ENCODE results near the gene ARHGDIA.
A peak's percentile ranks its signal among the peaks of the same experiment; 100 is the strongest.

ARHGDIA gene

DNA sequence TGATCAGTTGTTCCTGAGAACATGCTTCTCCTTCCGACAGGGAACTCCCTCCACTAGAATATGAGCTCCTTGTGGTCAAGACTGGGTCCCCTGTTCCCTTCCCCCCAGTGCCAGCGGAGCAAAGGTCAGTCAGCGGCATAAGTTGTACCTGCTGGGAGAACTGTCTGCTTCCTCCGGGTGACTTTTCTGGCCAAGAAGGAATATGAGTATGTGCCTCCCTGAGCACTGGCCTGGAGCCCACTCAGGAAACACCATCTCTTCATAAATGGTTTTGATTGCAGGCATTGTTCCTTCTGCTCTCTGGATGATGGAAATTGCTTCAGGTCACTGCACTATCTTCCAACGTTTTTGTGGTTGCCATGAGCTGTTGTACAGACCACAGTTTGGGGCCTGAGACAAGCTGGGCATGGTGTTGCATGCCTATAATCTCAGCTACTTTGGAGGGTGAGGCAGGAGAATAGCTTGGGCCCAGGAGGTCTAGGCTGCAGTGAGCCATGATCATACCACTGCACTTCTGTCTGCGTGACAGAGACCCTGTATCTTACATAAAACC, 7.9 kb downstream of the ARHGDIA start:
- DNase-seq: no peak

DNA sequence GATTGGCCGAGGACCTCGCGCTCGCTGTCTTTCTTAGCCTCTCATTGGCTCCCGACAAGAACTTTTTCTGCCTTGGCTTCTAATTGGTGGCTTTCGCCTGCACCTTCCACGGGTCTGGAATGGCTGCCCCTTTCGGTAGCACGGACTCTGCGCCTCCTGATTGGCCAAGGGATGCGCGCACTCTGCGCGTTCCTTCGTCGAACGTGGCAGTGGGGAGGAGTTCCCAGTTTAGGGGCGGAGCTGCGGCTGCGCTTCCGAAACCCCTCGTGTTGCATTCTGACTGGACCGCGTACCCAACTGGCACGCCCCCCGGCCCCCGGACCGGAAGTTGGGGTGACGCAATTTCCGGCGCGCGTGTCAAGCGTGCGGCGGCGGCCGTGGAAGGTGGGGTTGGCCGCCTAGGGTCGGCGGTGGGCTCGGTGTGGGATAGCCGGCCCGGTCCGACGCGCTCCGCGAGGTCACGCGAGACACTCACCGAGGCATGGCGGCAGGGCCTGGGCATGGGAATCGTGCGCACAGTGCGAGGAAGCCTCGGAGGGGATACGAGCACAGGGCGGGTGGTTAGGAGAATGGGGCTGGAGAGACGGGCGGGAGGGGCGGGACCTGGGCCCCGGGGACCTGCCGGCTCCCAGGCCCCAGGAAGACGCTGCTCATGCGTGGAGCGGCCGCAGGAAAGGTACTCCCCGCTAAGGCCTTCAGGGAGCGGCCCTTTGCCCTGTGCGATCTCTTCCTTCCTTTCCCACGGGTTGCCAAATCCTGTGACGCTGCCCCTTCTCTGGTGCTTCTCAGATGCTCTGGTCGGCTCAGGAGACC, 10.2 kb downstream of the ARHGDIA start:
- peak; percentile 100 for DNase-seq

DNA sequence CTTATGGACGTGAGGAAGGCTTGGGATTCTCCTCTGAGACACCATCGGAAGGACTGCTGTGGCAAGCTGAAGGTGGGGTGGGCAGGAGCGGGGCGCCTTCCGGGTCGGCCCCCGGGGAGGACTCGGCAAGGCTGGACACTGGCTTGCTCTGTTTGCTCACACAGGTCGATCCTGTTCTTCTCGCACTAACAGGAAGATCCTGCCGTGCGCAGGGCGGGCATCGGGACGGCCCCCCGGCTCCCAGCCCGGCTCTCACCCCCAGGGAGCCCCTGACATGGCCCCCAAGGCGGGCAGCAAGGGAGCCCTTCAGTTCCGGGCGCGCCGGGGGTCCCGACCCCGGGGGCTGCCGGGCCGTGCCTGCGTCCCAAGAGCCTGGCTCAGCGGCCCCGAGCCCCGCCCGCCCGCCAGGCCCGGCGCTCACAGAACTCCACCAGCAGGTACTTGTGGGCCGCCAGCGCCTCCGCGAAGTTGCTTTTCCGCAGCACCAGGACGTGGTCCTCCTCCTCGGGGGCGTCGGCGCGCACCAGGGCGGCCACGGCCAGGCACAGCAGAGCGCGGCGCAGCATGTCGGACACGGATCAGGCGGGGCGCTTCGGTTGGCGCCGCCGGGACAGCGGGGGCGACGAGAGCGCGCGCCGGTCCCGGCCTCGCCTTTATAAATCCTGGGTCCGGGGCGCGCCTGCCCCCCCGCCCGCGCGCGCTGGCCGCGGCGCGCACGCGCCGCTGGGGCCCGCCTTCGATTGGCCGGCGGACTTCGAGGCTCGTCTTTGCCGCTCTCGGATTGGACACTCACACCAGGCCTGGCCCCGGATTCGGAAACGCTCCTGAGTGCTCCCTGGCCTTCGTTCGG, 11.0 kb downstream of the ARHGDIA start, which contains the start of gene P4HB:
P4HB (minus strand) TSS at position 630 of the 850 bp plus-strand sequence; CDS start at position 566, 64 bp downstream.
- DNase-seq: no peak

DNA sequence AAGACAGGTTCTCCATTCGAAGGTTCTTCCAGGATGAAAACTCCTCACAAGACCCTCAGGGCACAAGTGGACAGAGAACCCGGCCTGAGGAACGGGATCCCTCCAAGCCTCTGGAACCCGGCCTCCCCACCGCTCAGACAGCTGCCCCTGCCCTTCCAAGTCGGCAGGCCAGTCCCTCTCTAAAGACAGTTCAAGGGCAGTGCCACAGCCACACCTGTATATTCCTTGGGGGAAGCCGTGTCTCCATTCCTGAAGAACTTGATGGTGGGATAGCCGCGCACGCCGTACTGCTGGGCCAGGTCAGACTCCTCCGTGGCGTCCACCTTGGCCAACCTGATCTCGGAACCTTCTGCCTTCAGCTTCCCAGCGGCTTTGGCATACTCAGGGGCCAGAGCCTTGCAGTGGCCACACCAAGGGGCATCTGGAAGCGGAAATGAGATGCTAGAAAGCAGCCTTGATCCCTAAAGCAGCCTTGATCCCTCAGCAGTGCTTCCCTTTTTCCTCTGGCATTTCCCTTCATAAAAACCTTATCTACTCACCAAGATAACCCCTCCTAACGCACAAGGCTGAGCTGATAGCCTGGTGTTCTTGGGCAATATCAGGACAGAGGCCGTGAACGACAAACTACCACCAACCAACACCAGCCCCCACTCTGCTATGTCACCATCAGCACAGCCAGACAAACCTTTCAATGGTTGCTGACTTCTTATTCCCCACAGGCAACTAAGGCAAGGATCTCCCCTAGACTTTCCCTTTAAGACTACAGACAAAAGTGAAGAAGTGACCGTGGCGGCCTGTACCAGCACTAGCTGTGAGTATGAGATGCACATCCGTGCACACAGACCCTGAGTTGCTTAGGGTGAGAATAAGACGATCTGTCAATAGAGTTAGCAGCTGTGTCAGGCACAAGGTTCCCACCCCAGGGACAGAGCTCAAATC, 11.9 kb downstream of the ARHGDIA start:
- no peak for DNase-seq

DNA sequence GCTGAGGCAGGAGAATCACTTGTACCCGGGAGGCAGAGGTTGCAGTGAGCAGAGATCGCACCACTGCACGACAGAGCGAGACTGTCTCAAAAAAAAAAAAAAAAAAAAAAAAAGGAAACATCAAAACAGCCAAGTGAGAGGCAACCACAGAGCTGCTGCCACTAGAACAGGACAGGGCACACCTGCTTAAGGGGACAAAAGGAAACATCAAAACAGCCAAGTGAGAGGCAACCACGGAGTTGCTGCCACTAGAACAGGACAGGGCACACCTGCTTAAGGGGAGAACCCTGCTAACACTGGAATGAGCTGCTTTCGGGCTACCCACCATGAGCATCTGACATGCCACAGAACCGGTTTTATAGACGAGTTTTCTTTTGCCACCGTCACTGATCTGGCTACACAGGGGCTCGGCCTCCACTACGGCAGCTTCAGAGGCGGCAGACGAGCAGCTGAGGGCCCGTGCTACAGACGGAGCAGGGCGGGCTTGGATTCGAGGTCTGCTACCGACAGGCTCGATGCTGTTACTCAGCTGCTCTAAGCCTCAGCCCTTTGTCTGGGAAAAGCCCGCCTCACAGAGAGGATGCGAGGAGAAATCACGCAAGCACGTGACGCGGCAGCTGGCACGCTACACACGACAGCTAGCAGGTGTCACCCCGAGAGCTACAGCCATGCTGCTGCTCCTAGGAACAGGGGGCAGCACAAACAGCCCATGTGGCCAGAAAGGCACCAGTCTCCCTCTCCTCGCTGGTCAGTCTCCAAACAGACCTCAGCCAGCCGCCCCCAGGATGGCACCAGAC, 12.8 kb downstream of the ARHGDIA start:
- DNase-seq: no peak

DNA sequence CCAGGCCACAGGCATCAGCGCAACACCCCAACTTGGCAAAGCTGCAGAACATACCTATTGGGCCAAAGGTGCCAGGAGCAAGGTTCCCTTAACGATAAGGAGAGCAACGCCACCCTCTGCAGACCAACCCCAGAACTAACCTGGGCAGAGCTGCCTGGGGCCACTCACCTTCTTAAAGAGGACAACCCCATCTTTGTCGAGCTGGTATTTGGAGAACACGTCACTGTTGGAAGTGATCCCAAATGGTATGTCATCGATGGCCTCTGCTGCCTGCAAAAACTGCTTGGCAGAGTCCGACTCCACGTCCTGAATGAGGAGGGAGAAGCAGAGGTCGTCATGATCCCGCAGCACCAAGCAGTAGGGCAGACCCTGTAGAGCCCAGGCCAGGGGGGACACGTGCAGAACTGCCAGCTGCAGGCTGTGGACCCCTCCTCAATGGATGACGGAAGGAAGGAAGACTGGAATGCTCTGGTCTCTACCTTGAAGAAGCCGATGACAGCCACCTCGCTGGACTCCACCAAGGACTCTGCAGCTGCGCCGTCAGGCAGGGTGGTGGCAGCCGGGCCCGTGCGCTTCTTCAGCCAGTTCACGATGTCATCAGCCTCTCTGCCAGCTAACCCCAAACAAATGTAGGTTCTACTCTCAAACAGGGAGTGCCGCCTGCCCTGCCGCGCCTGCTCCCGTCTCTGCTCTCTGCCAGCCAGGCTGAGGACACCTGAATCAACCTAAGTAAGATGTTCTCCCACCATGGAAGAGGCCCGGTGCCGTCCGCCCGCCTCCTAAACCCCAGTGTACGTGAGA, 16.0 kb downstream of the ARHGDIA start:
- peak in 1 of 2 experiments; percentile 32 for DNase-seq

DNA sequence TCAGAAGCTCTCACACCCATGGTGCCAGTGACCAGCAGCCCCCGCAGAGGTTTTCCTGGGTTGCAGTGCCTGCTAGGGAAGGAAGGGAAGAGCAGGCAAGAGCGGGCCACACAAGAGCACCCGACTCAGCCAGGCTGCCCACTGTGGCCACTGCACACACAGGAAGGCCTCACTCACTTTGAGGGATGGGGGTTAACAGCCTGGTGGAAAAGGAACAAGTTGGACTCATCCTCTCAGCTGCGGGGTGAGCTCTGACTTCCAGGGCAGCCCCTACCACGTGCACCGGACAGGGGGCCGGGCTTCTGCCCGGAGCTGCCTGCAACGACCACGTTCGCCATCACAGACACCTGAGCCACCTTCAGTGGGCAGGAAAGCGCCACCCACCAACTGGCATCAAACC, 18.9 kb downstream of the ARHGDIA start:
- no peak for DNase-seq

DNA sequence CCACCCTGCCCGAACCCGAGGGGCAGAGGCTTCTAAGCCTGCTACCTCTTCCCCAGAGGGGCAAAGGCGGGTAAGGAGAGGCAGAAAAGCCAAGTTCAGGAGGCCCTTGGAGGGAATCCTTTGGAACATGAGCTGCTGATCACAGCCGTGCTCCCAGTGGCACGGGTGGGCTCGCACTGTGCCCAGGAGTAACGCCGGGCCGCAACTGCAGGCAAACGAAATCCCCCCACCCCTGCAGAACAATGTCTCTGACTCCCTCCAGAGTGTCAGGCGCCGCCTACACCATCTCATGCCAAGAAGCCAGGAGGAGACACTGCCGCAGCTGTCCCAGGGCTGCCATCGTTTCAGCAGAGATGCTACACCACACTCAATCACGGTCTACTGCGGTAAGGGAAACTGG, 19.7 kb downstream of the ARHGDIA start:
- DNase-seq: no peak

DNA sequence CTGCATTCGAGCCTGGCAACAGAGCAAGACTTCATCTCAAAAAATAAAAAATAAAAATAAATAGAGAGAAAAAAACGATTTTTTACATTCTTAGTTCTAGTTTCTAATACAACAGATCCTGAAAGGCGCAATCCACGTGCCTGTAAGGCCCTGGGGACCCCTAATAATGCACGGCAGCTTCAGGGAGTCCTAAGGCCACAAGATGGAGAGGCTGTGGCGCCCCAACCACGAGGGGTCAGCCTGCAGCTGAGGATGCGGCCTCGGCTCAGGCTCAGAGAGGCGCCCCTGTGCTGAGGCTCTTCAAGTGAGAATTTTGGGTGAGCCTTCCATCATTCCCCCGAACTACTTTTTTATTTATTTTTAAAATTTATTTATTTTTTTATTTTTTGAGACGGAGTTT, 21.7 kb downstream of the ARHGDIA start:
- no peak for DNase-seq

DNA sequence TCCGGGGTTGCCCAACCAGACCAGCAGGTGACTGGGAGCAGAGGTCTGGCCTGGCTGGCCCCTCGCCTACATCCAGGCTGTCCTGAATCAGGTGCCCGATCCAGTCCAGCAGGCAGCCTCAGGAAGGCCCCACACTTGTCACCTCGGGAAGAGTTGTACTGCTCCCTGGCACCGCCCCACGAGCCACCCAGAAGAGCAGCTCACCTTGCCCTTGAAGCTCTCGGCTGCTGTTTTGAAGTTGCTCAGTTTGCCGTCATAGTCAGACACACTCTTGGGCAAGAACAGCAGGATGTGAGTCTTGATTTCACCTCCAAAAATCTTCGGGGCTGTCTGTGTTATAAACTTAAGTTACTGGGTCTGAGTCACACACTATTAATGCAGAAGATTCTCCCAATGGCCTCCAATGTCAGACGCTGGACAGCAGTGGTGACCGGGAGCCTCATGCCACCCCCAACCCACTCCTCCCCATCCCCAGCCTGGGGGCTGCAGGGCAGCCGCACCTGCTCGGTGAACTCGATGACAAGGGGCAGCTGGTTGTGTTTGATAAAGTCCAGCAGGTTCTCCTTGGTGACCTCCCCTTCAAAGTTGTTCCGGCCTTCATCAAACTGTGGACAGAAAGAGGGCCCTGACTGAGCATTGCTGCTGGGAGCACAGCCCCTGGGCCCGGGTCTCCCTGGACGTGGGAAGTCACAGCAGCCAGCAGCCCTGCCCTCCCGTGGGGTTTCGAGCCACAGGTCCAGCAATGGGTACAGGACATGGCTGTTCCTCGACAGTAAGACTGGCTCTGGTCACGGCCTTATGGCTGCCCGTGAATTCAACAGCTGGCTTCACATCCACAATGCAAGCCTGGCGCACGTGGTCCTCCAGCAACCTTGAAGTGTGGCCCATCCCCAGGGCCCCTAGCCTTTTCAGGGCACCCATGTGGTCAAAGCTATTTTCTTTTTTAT, 24.1 kb downstream of the ARHGDIA start:
- no peak for DNase-seq

DNA sequence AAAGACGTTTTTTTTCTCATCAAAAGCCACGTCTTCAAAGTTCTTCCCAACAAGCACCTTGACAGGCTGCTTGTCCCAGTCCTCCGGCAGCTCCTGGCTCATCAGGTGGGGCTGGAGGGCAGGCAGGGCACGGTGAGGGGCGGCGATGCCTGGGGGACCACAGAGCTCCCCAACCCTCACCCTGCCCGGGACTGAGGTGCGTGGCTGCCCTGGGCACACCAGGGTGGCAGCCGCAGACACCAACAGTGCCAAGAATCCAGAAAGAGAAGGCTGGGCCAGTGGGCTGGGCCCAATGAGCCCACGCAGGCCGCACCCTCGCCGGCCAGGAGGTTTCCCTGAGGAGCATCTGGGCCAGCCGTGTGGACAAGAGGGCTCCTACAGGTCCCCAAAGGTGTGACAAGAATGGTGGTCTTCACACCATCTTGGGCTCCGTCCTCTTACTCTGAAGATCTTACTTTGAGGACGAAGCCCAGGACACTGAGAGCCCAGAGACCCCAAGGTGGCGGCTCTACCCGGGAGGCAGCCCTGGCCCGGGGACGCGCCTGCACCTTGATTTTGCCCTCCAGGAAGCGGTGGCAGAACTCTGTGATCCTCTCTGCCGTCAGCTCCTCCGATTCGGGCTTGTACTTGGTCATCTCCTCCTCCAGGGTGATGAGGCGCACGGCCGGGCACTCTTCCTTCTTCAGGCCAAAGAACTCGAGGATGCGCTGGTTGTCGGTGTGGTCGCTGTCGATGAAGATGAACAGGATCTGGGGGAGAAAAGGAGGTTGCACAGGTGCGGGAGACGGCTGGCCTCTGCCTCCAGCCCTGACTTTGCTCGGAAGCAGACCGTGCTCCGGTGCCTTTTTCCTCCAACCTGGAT, 25.0 kb downstream of the ARHGDIA start:
- no peak for DNase-seq

DNA sequence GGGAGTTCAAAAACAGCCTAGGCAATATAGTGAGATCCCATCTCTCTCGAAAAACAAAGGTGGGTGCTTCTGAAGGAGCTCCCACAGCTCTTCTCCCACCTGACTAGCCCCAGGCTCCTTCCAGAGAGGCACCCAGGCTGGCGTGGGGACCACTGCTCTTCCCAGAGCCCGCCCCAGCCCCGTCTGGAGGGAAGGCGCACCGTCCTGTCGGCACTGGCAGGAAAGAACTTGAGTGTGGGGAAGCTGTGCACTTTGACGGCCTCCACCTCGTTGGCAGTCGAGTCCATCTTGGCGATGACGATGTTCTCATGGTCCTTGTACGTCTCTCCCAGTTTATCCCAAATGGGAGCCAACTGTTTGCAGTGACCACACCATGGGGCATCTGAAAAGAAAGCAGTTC, 25.8 kb downstream of the ARHGDIA start:
- DNase-seq: no peak

DNA sequence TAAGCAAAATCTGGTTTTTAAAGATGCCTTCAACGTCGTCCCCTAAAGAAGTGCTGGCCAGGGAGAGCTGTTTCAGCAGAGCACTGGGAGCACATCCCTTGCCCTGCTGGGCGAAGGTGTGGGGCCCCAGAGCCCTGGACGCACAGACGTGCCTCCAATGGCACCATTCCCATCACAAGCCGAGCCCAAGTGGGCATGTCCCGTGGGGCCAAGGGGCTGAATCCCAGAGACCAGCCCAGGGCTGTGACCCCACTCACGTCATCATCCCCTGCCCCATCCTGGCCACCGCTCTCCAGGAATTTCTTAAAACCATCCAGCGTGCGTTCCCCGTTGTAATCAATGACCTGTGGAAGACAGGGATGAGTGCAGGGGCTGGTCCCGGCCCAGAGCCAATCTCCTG, 26.2 kb downstream of the ARHGDIA start:
- DNase-seq: no peak

DNA sequence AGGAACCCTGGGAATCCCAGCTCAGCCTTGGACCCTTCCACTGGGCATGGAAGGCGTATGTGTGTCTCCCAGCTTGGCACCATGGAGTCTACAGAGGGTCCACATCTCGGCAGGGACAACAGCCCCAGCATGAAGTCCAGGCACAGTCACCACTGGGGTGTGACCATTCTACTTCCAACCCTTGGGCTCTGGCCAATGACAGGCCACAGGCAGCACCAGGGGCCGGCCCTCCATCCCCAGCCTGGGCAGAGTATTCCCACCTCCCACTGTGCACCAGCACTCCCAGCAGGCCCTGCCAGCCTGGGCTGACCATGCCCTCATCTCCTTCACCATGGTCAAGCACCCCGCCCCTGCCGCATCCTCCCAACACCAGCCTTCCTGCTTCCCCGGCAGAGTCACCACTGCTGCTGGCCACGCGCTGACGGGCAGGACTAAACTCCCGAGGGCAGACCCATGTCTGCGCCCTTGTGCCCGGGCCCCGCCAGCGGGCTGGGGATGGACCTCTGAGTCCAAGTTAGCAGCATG, 26.7 kb downstream of the ARHGDIA start:
- DNase-seq: no peak

DNA sequence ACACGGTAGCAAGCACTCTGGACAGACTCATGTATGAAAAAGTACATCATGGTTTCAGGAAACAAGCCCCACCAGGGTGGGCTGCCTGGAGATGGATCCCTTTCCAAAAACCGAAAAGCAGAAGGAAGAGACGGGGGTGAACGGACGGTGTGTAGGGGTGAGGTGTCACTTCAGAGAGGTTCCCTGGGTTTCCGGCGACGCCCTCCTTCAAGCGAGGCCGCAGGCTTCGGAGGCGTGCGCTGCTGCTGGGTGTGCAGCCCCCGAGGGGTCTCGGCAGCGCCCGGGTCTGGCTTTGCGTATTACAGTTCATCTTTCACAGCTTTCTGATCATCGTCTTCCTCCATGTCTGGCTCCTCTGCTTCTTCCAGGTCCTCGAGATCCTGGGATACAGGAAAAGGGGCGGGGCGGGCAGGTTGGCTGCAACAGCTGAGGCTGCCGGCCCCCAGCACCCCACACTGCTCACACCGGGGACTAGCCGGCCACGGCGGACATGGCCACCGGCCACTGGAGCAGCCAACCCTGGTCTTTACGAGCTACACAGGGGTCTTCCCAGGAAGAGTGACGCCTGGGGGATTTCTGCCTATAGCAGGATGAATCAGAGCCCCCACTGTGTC, 27.3 kb downstream of the ARHGDIA start:
- no peak for DNase-seq

DNA sequence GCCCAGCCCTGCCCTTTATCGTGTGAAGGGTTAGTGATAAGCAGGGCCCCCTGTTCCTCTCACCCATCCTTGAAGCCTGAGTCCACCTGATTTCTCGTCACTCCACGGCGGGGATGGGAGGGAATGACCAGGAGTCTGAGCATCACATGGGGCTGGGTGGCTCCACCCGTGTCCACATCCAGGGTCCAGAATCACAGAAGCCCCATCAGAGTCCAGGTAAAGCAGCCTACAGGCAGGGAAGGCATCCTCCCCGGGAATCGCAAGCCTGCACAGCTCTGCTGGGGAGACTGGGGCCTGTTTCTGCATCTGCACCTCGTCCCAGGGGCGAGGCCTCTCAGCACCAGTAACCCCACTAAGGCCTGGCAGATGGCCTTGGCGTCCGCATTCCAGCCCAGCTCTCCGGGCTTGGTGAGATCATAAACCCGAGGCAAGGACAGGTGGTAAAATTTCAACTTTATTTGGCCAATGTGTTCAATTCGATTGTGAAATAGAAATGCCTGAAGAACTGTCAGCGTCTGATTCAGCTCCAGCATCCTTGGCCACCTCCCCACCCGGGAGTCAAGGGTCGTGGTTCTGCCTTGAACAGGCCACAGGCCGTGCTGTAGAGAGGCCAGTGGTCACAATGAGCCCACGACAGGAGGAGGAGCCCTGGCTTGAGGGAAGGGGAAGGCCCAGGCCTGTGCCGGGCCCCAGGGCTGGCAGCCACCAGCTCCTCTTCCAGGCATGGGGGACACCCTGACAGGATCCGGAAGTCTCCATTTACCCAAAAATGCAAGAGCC, 28.2 kb downstream of the ARHGDIA start:
- DNase-seq: no peak

DNA sequence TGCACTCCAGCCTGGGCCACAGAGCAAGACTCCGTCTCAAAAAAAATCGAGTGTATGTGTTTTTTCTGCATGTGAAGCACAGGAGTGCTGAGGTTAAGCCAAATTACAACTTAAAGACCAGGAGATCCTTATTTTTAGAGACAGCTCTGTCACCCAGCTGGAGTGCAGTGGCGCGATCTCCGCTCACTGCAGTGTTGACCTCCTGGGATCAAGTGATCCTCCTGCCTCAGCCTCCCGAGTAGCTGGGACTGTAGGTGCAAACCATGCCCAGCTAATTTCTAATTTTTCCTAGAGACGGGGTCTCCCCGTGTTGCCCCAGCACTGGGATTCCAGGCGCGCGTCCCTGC, 28.8 kb downstream of the ARHGDIA start:
- no peak for DNase-seq
